Cardiac fibroblast (primary cell): Measurements from ENCODE around the gene RPL22.

Experiments
- DNase-seq, 2 donors: peaks; one replicate each; pipeline versions ENCODE4 v3.0.0 to v3.0.0-alpha.2; 2010; ENCODE audit warnings: low read depth in 2 of 2
- H3K4me3 ChIP-seq, 2 donors: replicated peaks in 1 of 2; 1 replicate in 1 of 2; 2 replicates in 1 of 2; pipeline ENCODE4 v1.5.1; 2011; ENCODE audit warnings: low read depth in 2 of 2, low read length in 2 of 2, mild to moderate bottlenecking in 2 of 2, moderate library complexity in 1 of 2
- CTCF ChIP-seq: IDR thresholded peaks from one replicate; pipeline ENCODE4 v1.5.1; 2011; ENCODE audit warnings: low read depth, mild to moderate bottlenecking, low read length, inconsistent platforms

Gene RPL22

GRCh38 chr1:6241107-6241886, 41.9 kb upstream of the RPL22 start:
- no peak for TF ChIP-seq CTCF
- no peak for DNase-seq
- H3K4me3 ChIP-seq, result no peak overlapping the region

- peak in 1 of 2 donors; percentile 55 for DNase-seq
- H3K4me3 ChIP-seq, result no peak overlapping the region
- TF ChIP-seq CTCF, result no peak
Measured at GRCh38 chr1:6239950-6240768, 40.8 kb upstream of the RPL22 start.

- no peak for TF ChIP-seq CTCF
- no peak overlapping the region for H3K4me3 ChIP-seq
- DNase-seq, result no peak
Measured at GRCh38 chr1:6239213-6239752, 39.9 kb upstream of the RPL22 start.

GRCh38 chr1:6237093-6237492, 37.7 kb upstream of the RPL22 start:
- TF ChIP-seq CTCF, result no peak
- DNase-seq, result no peak
- H3K4me3 ChIP-seq, result no peak overlapping the region

GRCh38 chr1:6235296-6235677, 35.9 kb upstream of the RPL22 start:
- DNase-seq, result no peak
- H3K4me3 ChIP-seq, result peak overlapping the region; percentile 78 to 83
- no peak for TF ChIP-seq CTCF

GRCh38 chr1:6234502-6235295, 35.3 kb upstream of the RPL22 start:
- peak; percentile 25 to 27 for DNase-seq
- peak overlapping the region; percentile 78 to 83 for H3K4me3 ChIP-seq
- no peak for TF ChIP-seq CTCF
